Measurements from ENCODE around the gene SORCS1. TPM values are rescaled to one million over a fixed set of nuclear protein-coding genes. Genes with fewer than 3 reads are reported as not detected.

The SORCS1 gene
- polyA plus RNA-seq, 1 of the 3 experiments (the other 2 are of a cell fraction): 0.66 TPM

DNA sequence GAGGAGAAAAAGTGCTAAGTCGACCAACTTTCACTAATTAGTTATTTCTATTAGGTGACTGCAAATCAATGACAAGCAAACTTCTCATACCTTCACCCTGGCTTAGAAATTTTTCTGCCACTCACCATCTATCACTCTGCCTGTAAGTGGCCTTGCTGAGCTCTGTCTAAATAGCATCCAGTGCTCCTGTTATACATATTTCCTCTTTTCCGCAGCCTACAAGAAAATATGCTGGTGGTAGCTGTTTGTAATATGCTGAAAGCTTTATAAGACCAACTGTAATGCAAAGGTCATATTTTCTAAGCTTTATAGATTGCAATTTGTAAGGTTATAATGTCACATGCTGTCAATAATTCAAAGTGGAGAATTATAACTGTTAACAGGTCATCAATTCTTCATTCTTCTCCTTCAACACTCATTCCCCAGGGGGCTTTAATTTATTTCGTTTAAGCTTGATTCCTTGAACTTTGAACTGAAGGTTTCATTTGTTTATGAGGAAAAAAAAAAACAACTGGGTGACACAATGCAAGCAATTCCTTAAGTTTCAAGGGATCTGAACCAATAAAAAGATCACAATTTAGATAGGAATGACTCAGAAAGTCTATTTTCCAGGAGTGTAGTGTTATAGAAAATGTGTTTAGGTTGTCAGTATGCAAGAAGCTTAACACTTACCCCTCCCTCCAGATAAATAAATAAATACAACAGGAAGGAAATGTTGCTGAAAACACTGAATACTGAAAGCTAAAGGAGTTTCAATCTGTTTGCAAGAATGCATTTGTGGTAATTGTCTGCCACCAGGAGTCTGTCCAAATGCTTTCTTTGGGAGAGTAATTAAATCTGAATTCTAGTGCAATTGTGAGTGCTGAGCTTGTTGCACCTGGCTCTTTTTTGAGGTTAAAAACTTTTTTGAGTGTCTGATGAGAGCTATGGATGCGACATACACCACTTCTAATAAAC lies 183.7 kb downstream of the SORCS1 start:
- H3K9ac ChIP-seq: no peak overlapping the region
- H3K9me3 ChIP-seq: no peaks in the 10 kb centered on the region
- H4K20me1 ChIP-seq (ENCODE audit: insufficient read depth): no peaks in the 10 kb centered on the region
- ChIA-PET POLR2A (no interaction called here), CTCF (interaction anchor here (0.7 to 1.7 kb wide), 9 partner anchors 10 to 356 kb away, joined by 3 to 7 read pairs (median 4); no protein-coding TSS in a partner anchor)
- no peaks in the 10 kb centered on the region for H3K79me2 ChIP-seq (ENCODE audit: insufficient read depth)
- H3K4me1 ChIP-seq (ENCODE audit: control insufficient read depth in 1 of 2, insufficient read depth in 2 of 2, low read depth in 1 of 2, low read length in 1 of 2): peaks cover 0 to 5% of the 10 kb centered on the region in 2 experiments; a peak in 3 of 4 replicates
- H3K4me3 ChIP-seq (ENCODE audit: low read depth in 2 of 2, low read length in 1 of 2): no peak overlapping the region
- no peak overlapping the region for H3K4me2 ChIP-seq
- H3K9me2 ChIP-seq: no peaks in the 10 kb centered on the region
- H3K27me3 ChIP-seq (ENCODE audit: insufficient read depth): no peaks in the 10 kb centered on the region
- WGBS (ENCODE audit: low lambda C conversion rate): 27% methylated on average over 4 of the region's 4 CpGs
- no peak overlapping the region for H2AFZ ChIP-seq (ENCODE audit: low read depth)
- peak overlapping the region in 1 of 2 experiments; percentile 40; a peak in 1 of 4 replicates for H3K27ac ChIP-seq (ENCODE audit: low read depth in 2 of 2, low read length in 1 of 2)
- TF ChIP-seq SMC3 (IDR thresholded peaks at IDR 0.05; ENCODE audit: low read depth, low read length) (peak; percentile 23; the same call in 1 of the 2 replicates), CTCF (IDR thresholded peaks at IDR 0.05) (no peak), RFX5 (IDR thresholded peaks at IDR 0.05; ENCODE audit: low read length) (no peak), RAD21 (IDR thresholded peaks at IDR 0.05; ENCODE audit: low read length) (peak; percentile 59), CHD2 (IDR thresholded peaks at IDR 0.05; ENCODE audit: low read length, partially characterized antibody) (no peak), IRF3 (IDR thresholded peaks at IDR 0.05; ENCODE audit: low read depth, low read length) (no peak), SIN3A (IDR thresholded peaks at IDR 0.05; ENCODE audit: borderline replicate concordance, low read depth, low read length) (no peak), FOXJ3 (CRISPR knock-in tag; IDR thresholded peaks at IDR 0.05) (no peak), GATA2 (CRISPR knock-in tag; IDR thresholded peaks at IDR 0.05) (no peak)
- TF ChIP-seq, protein P1, sequence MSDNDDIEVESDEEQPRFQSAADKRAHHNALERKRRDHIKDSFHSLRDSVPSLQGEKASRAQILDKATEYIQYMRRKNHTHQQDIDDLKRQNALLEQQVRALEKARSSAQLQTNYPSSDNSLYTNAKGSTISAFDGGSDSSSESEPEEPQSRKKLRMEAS (IDR thresholded peaks at IDR 0.05; ENCODE audit: low read depth): no peak
- H3K36me3 ChIP-seq (replicated peaks in 1 of 2; ENCODE audit: control insufficient read depth in 1 of 2, insufficient read depth in 2 of 2, low read length in 1 of 2): no peaks in the 10 kb centered on the region
- no peak for DNase-seq
- no peaks in the 10 kb centered on the region for H3F3A ChIP-seq (replicated peaks; ENCODE audit: insufficient read depth)

GRCh38 chr10:106978756-106979155 lies 185.8 kb downstream of the SORCS1 start:
- Histone ChIP-seq H3K4me3 (ENCODE audit: low read depth in 2 of 2, low read length in 1 of 2) (no peak overlapping the region), H3K27me3 (ENCODE audit: insufficient read depth) (no peaks in the 10 kb centered on the region), H3K27ac (ENCODE audit: low read depth in 2 of 2, low read length in 1 of 2) (no peak overlapping the region), H3K4me1 (ENCODE audit: control insufficient read depth in 1 of 2, insufficient read depth in 2 of 2, low read depth in 1 of 2, low read length in 1 of 2) (peaks cover 0 to 7% of the 10 kb centered on the region in 2 experiments; a peak in 3 of 4 replicates), H4K20me1 (ENCODE audit: insufficient read depth) (no peaks in the 10 kb centered on the region), H3F3A (replicated peaks; ENCODE audit: insufficient read depth) (no peaks in the 10 kb centered on the region), H3K9ac (no peak overlapping the region), H3K36me3 (replicated peaks in 1 of 2; ENCODE audit: control insufficient read depth in 1 of 2, insufficient read depth in 2 of 2, low read length in 1 of 2) (no peaks in the 10 kb centered on the region), H2AFZ (ENCODE audit: low read depth) (no peak overlapping the region), H3K4me2 (no peak overlapping the region), H3K79me2 (ENCODE audit: insufficient read depth) (no peaks in the 10 kb centered on the region), H3K9me3 (no peaks in the 10 kb centered on the region), H3K9me2 (no peaks in the 10 kb centered on the region)
- DNase-seq: no peak
- no peak for TF ChIP-seq POLR2AphosphoS5 (IDR thresholded peaks at IDR 0.05; ENCODE audit: low read depth, low read length)
- no peak for TF ChIP-seq EP300 (IDR thresholded peaks at IDR 0.05; ENCODE audit: borderline replicate concordance in 1 of 2, low read depth in 1 of 2, low read length in 1 of 2)
- no peak for TF ChIP-seq MEF2A (IDR thresholded peaks at IDR 0.05; ENCODE audit: borderline replicate concordance, low read depth)
- TF ChIP-seq RFX5 (IDR thresholded peaks at IDR 0.05; ENCODE audit: low read length): no peak
- TF ChIP-seq FOXJ3 (CRISPR knock-in tag; IDR thresholded peaks at IDR 0.05): no peak
- TF ChIP-seq SIN3A (IDR thresholded peaks at IDR 0.05; ENCODE audit: borderline replicate concordance, low read depth, low read length): no peak
- TF ChIP-seq MXI1 (IDR thresholded peaks at IDR 0.05; ENCODE audit: low read depth, low read length): no peak
- no peak for TF ChIP-seq SMC3 (IDR thresholded peaks at IDR 0.05; ENCODE audit: low read depth, low read length)
- no peak for TF ChIP-seq TCF12 (IDR thresholded peaks at IDR 0.05)
- TF ChIP-seq USF2 (IDR thresholded peaks at IDR 0.05; ENCODE audit: borderline replicate concordance, low read depth, low read length): no peak
- no peak for TF ChIP-seq CTCF (IDR thresholded peaks at IDR 0.05)
- WGBS (ENCODE audit: low lambda C conversion rate): 44% methylated on average over 2 of the region's 2 CpGs
- ChIA-PET CTCF (no interaction called here), POLR2A (no interaction called here)
